ENCODE measurements around the gene XYLT1. TPM values are rescaled to one million over a fixed set of nuclear protein-coding genes. Genes with fewer than 3 reads are reported as not detected.

XYLT1 gene
- polyA plus RNA-seq, 1 of the 3 experiments (the other 2 are of a cell fraction): 17.6 TPM

DNA sequence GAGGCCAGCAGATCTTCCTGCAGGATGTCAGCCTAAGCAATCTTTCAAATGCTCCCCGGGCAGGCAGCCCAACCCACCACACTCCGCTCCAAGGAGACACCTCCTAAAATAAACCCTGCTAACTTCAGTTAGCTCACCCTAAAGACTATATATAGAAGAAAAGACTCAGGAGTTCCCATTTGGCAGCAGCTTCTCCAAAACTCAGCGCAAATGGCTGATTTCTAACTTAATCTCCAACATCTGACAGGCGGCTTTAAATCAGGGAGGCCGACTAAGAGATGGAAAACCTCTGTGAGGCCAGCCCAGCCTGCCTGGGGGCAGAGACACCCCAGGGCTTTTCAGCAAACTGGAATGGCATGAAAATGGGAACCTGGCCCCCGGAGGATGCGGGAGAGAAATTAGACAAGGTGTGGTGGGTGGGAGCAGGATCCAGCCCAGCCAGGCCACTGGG, 91.6 kb downstream of the XYLT1 start:
- Histone ChIP-seq H3K9me2 (no peaks in the 10 kb centered on the region), H3K79me2 (ENCODE audit: insufficient read depth) (peaks cover 100% of the 10 kb centered on the region), H3K27ac (ENCODE audit: low read depth in 2 of 2, low read length in 1 of 2) (peak overlapping the region; percentile 73 to 78), H3K4me2 (peak overlapping the region; percentile 43), H3F3A (replicated peaks; ENCODE audit: insufficient read depth) (peaks cover 43% of the 10 kb centered on the region), H3K36me3 (replicated peaks in 1 of 2; ENCODE audit: control insufficient read depth in 1 of 2, insufficient read depth in 2 of 2, low read length in 1 of 2) (no peaks in the 10 kb centered on the region), H3K9ac (peak overlapping the region; percentile 16; the same call in 1 of the 2 replicates), H3K9me3 (no peaks in the 10 kb centered on the region), H4K20me1 (ENCODE audit: insufficient read depth) (peaks cover 100% of the 10 kb centered on the region), H3K4me1 (ENCODE audit: control insufficient read depth in 1 of 2, insufficient read depth in 2 of 2, low read depth in 1 of 2, low read length in 1 of 2) (peaks cover 21 to 67% of the 10 kb centered on the region in 2 experiments; a peak in 3 of 4 replicates), H2AFZ (ENCODE audit: low read depth) (no peak overlapping the region), H3K4me3 (ENCODE audit: low read depth in 2 of 2, low read length in 1 of 2) (no peak overlapping the region), H3K27me3 (ENCODE audit: insufficient read depth) (no peaks in the 10 kb centered on the region)
- DNase-seq: peak; percentile 52
- ChIA-PET POLR2A (interaction anchor here (0.6 kb wide), 1 partner anchor 16 kb away, joined by 3 read pairs; no protein-coding TSS in a partner anchor), CTCF (interaction anchor here (0.6 to 1.8 kb wide), 7 partner anchors 9 to 471 kb away, joined by 3 to 9 read pairs (median 3); no protein-coding TSS in a partner anchor)
- WGBS (ENCODE audit: low lambda C conversion rate): 24% methylated on average over 7 of the region's 7 CpGs
- TF ChIP-seq EP300 (IDR thresholded peaks at IDR 0.05; ENCODE audit: borderline replicate concordance in 1 of 2, low read depth in 1 of 2, low read length in 1 of 2) (peak; percentile 81 to 90; a peak in 3 of 4 replicates), TEAD4 (IDR thresholded peaks at IDR 0.05; ENCODE audit: borderline replicate concordance, insufficient read depth) (peak; percentile 58; the same call in 1 of the 2 replicates), SIN3A (IDR thresholded peaks at IDR 0.05; ENCODE audit: borderline replicate concordance, low read depth, low read length) (peak; percentile 77), YY1 (IDR thresholded peaks at IDR 0.05; ENCODE audit: low read depth) (no peak), MXI1 (IDR thresholded peaks at IDR 0.05; ENCODE audit: low read depth, low read length) (peak; percentile 58; the same call in 1 of the 2 replicates), GABPA (IDR thresholded peaks at IDR 0.05; ENCODE audit: low read depth) (no peak), RXRA (IDR thresholded peaks at IDR 0.05; ENCODE audit: borderline replicate concordance, low read depth) (peak; percentile 62; the same call in 1 of the 2 replicates), JUND (IDR thresholded peaks at IDR 0.05) (peak; percentile 71), FOSL2 (IDR thresholded peaks at IDR 0.05; ENCODE audit: borderline replicate concordance, low read depth) (peak; percentile 13; the same call in 1 of the 2 replicates), RAD21 (IDR thresholded peaks at IDR 0.05; ENCODE audit: low read length) (peak; percentile 9; the same call in 1 of the 2 replicates), CHD2 (IDR thresholded peaks at IDR 0.05; ENCODE audit: low read length, partially characterized antibody) (peak; percentile 73), NFIC (IDR thresholded peaks at IDR 0.05; ENCODE audit: borderline replicate concordance) (peak; percentile 91), POLR2AphosphoS5 (IDR thresholded peaks at IDR 0.05; ENCODE audit: low read depth, low read length) (peak; percentile 37; the same call in 1 of the 2 replicates), EZH2phosphoT487 (IDR thresholded peaks at IDR 0.05; ENCODE audit: borderline replicate concordance, low read depth) (no peak), FOXM1 (IDR thresholded peaks at IDR 0.05; ENCODE audit: low read depth) (no peak), FOXJ3 (CRISPR knock-in tag; IDR thresholded peaks at IDR 0.05) (0 out of 2 replicates have a peak, but pooled peaks have one; percentile 8), RFX5 (IDR thresholded peaks at IDR 0.05; ENCODE audit: low read length) (no peak), MEF2A (IDR thresholded peaks at IDR 0.05; ENCODE audit: borderline replicate concordance, low read depth) (peak; percentile 96), GATA2 (CRISPR knock-in tag; IDR thresholded peaks at IDR 0.05) (peak; percentile 89), RCOR1 (IDR thresholded peaks at IDR 0.05; ENCODE audit: low read length) (0 out of 2 replicates have a peak, but pooled peaks have one; percentile 21), ELF1 (IDR thresholded peaks at IDR 0.05) (0 out of 2 replicates have a peak, but pooled peaks have one; percentile 15)
- TF ChIP-seq, protein P1, sequence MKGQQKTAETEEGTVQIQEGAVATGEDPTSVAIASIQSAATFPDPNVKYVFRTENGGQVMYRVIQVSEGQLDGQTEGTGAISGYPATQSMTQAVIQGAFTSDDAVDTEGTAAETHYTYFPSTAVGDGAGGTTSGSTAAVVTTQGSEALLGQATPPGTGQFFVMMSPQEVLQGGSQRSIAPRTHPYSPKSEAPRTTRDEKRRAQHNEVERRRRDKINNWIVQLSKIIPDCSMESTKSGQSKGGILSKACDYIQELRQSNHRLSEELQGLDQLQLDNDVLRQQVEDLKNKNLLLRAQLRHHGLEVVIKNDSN (IDR thresholded peaks at IDR 0.05; ENCODE audit: borderline replicate concordance, low read depth): no peak
- TF ChIP-seq, protein P2, sequence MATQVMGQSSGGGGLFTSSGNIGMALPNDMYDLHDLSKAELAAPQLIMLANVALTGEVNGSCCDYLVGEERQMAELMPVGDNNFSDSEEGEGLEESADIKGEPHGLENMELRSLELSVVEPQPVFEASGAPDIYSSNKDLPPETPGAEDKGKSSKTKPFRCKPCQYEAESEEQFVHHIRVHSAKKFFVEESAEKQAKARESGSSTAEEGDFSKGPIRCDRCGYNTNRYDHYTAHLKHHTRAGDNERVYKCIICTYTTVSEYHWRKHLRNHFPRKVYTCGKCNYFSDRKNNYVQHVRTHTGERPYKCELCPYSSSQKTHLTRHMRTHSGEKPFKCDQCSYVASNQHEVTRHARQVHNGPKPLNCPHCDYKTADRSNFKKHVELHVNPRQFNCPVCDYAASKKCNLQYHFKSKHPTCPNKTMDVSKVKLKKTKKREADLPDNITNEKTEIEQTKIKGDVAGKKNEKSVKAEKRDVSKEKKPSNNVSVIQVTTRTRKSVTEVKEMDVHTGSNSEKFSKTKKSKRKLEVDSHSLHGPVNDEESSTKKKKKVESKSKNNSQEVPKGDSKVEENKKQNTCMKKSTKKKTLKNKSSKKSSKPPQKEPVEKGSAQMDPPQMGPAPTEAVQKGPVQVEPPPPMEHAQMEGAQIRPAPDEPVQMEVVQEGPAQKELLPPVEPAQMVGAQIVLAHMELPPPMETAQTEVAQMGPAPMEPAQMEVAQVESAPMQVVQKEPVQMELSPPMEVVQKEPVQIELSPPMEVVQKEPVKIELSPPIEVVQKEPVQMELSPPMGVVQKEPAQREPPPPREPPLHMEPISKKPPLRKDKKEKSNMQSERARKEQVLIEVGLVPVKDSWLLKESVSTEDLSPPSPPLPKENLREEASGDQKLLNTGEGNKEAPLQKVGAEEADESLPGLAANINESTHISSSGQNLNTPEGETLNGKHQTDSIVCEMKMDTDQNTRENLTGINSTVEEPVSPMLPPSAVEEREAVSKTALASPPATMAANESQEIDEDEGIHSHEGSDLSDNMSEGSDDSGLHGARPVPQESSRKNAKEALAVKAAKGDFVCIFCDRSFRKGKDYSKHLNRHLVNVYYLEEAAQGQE (IDR thresholded peaks at IDR 0.05; ENCODE audit: low read depth, low read length): no peak
- TF ChIP-seq, protein P3, sequence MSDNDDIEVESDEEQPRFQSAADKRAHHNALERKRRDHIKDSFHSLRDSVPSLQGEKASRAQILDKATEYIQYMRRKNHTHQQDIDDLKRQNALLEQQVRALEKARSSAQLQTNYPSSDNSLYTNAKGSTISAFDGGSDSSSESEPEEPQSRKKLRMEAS (IDR thresholded peaks at IDR 0.05; ENCODE audit: low read depth): peak; percentile 32; the same call in 1 of the 2 replicates
- TF ChIP-seq, protein P4, sequence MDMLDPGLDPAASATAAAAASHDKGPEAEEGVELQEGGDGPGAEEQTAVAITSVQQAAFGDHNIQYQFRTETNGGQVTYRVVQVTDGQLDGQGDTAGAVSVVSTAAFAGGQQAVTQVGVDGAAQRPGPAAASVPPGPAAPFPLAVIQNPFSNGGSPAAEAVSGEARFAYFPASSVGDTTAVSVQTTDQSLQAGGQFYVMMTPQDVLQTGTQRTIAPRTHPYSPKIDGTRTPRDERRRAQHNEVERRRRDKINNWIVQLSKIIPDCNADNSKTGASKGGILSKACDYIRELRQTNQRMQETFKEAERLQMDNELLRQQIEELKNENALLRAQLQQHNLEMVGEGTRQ (IDR thresholded peaks at IDR 0.05; ENCODE audit: borderline replicate concordance, low read depth, low read length): no peak
- TF ChIP-seq, protein P5, sequence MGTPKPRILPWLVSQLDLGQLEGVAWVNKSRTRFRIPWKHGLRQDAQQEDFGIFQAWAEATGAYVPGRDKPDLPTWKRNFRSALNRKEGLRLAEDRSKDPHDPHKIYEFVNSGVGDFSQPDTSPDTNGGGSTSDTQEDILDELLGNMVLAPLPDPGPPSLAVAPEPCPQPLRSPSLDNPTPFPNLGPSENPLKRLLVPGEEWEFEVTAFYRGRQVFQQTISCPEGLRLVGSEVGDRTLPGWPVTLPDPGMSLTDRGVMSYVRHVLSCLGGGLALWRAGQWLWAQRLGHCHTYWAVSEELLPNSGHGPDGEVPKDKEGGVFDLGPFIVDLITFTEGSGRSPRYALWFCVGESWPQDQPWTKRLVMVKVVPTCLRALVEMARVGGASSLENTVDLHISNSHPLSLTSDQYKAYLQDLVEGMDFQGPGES (IDR thresholded peaks at IDR 0.05; ENCODE audit: low read depth, low read length): no peak
- TF ChIP-seq, protein P6, sequence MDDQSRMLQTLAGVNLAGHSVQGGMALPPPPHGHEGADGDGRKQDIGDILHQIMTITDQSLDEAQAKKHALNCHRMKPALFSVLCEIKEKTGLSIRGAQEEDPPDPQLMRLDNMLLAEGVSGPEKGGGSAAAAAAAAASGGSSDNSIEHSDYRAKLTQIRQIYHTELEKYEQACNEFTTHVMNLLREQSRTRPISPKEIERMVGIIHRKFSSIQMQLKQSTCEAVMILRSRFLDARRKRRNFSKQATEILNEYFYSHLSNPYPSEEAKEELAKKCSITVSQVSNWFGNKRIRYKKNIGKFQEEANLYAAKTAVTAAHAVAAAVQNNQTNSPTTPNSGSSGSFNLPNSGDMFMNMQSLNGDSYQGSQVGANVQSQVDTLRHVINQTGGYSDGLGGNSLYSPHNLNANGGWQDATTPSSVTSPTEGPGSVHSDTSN (IDR thresholded peaks at IDR 0.05): peak; percentile 97

Data from SK-N-SH (cell line).